GM21528 (cell line): Measurements from ENCODE around the gene GOLM1.

Experiments
- ATAC-seq: cut with Tn5 transposase; IDR thresholded peaks from one replicate; pipeline ENCODE4 v1.9.1; 2021; ENCODE audit warnings: mild to moderate bottlenecking, moderate library complexity; ENCODE audit not compliant: unreplicated experiment, low FRiP score

The GOLM1 gene

GRCh38 chr9:85995097-85995496, 104.3 kb downstream of the GOLM1 start:
- ATAC-seq: no peak

DNA sequence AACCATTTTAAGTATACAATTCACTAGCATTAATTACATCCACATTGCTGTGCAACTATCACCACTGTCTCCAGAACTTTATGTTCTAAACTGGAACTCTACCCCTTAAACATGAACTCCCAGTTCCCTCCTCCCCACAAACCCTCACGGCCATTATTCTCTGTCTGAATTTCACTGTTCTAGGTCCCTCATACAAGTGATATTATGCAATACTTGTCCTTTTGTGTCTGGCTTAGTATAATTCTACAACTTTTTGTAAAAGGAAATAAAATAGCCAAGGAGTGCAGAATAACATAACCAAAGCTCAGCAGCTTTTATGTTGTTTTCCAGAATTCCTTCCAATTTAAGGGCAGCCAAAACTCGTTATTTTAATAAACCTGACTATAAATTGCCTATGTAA, 105.2 kb downstream of the GOLM1 start:
- ATAC-seq: no peak

GRCh38 chr9:85987236-85987635, 112.1 kb downstream of the GOLM1 start:
- ATAC-seq: no peak

DNA sequence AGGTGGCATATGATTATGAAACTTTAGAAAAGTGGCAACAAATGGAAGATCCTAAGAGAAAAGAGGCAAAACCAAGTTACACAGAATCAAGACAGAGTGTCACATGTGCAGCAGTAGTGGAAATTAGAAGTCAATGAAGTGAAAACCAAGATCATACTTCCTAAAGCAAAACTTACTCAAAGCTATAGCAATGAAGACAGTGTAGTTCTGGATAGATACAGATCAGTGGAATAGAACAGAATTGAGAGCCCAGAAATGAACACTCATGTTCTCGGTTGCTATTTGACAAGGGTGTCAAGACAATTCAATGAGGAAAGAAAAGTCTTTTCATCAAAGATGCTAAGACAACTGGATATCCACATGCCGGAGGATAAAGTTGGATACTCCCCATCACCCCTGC, 114.9 kb downstream of the GOLM1 start:
- no peak for ATAC-seq

- ATAC-seq: no peak
Observed at GRCh38 chr9:85981369-85981768, 118.0 kb downstream of the GOLM1 start.

DNA sequence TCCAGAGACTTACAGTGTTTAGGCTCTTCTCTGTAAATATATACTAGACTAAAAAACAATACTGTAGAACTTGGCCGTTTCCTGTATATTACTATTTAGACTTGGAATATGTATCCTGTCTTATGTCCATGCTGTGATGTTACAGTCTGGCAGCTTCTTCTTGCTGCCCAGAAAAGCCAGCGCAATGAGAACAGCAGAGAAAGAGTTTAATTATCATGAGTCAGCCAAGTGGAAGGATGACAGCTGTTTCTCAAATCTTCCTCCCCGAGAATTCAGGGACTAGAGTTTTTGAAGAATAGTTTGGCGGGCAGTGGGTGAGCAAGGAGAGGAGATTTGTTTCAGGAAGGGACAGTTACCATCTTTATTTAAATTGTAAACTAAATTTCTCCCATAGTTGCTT, 120.9 kb downstream of the GOLM1 start:
- ATAC-seq: no peak
